T47D (cell line): ENCODE data around the gene BORCS6.

ENCODE experiments used
- DNase-seq, 2 experiments: peaks; one replicate each; pipeline versions ENCODE4 v3.0.0 to v3.0.0-alpha.2; 2011 to 2012; ENCODE audit warnings: low read depth in 1 of 2, low spot score in 1 of 2
- JUND ChIP-seq: IDR thresholded peaks from 2 replicates; pipeline ENCODE4 v1.6.1; 2012; ENCODE audit warnings: low read depth
- in situ Hi-C: cut with HindIII; loops from 2 replicates; pipeline ENCODE4 v1.10.0; 2016; ENCODE audit warnings: low sequenced_read_pairs, low pct_unique_long_range_greater_than_20kb

Gene BORCS6

DNA sequence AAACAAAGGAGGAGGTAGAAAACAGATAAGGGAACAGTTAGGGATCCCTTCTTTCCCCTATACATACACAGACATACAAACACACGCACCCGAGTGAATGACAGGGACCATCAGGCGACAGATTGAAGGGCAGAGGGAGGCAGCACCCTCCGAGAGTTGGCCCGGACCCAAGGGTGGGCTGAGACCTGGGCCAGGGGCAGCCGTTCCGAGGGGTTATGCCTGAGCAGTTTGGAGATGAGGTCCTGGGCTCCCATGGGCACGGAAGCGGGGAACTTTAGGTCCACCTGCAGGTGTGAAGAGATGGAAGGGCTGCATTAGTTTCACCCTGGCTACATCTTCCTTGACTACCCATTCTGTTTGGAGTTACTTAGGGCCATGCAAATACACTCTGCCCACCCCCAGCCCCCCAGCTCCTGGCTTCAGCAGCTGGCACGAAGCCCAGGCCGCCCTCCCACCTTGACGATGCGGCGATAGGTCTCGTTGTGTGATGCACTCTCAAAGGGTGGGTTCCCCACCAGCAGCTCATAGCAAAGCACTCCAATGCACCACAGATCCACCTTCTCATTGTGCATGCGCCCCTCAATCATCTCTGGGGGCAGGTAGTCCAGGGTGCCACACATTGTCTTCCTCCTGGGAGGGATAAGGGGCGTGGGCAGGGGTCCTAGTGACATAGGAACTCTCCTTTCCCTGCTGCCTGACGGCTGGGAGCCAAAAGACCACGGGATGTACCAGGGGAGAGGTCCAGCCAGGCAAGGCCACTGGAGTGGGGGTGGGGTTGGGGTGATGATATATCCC is 15.0 kb upstream of the BORCS6 start:
- no peak for TF ChIP-seq JUND
- in situ Hi-C loops, result no loop called here
- DNase-seq, result no peak

DNA sequence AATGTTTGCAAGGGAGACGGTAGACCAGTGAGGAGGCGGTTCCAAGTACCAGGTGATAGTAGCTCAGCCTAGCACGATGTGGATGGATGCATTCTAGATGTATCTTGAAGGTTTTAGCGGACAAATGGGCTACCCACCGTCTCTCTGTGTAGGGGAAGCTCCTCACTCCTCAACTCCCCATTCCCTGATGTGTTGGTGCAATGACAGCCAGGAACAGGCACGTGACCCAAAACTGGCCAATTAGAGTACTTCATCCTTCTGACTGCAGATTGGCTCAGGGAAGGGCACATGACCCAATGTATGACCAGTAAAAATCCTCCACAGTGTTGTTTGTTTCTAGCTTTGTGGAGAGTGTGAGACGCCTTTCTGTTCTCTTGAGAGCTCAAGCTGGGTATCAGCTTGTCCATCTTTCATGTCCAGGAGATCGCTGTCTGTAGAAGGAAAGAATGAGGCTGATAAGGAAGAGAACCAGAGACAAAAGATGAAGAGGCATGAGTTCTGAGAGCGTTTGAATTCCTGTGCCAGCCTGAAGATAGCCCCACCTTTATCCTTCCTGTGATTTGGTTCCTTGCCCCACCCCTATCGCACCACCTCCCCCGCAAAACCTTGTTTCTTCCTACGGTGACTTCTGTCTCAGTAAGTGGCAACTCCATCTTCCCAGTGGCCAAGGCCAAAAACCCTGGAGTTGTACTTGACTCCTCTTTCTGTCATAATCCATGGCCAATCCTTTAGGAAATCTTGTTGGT is 2.3 kb upstream of the BORCS6 start:
- no peak for TF ChIP-seq JUND
- DNase-seq, result peak; percentile 55 to 94
- in situ Hi-C loops, result no loop called here

DNA sequence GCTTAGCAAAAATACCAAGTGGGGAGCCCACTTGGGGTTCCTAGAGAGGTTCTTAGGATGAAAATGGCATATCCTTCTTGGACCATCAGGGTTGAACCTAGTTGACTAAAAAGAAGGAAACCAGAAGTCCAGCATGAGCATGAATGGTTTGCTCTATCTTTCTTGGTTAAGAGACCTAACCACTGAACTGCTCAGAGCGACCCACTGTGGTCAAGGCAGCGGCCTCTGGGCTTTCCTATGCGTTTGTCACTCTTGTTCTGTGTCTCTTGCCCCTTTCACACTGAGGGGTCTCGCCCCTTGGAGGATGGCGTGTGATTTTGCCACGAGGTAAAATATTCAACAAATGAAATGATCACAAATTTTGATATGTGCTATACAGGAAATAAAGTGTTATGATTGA is 526 bp upstream of the BORCS6 start:
- DNase-seq, result no peak
- in situ Hi-C loops, result no loop called here
- TF ChIP-seq JUND, result 0 out of 2 replicates have a peak, but pooled peaks have one; percentile 28

DNA sequence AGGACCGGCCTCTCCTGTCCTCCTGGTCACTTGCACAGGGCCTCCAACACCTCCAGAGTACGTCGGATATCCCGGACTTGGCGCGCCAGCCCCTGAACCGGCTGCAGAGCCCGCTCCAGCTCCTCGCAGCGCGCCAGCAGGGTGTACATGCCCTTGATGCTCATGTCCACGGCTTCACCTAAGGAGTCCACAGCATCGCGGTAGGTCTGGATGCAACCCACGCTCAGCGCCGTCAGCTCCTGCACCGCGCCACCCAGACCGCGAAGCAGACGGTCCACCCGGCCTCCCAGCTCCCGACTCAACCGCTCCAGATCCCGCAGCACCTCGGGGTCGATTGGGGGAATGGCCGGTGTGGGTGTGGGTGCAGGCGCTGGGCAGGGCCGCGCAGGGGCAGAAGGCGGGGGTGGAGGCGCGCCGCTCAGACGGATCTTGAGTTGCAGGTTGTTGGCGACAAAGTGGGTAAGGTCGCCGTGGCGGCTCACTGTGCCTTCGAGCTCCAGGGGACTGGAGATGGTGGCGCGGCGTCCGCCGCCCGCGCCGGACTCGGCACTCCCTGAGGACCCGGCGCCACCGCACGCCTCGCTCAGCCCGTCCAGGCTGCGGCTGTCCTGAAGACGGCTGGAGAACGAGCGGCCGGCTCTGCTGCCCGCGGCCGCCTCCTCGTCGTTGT is 804 bp downstream of the BORCS6 start:
- in situ Hi-C loops, result no loop called here
- DNase-seq, result peak in 1 of 2 experiments; percentile 27
- TF ChIP-seq JUND, result no peak

DNA sequence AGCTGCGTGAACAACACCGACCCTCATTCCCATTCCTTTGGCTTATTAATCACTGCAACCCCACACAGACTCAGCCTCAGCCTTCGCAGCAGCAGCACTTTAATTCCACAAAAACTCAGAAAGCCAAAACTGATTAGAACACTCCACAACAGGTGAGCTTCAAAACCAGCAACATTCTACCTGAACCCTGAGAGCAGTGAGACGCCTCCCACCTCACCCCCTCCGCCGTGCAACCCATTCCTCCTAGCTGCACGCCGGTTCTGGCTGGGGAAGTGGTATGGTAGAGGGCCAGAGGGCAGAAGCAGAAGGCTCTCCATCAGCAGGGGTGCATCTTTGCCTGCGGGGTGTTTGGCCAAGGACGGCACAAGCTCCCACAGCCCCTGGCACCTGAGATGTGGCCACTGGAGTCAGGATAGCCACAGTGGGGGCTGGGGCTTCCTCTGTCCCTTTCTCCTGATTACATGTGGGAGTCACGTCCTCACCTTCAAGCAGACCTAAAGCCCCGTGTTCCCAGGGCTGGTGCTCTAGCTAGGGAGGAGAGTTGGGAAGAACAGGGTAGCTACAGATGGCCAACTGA is 1.6 kb downstream of the BORCS6 start:
- DNase-seq, result no peak
- in situ Hi-C loops, result no loop called here

DNA sequence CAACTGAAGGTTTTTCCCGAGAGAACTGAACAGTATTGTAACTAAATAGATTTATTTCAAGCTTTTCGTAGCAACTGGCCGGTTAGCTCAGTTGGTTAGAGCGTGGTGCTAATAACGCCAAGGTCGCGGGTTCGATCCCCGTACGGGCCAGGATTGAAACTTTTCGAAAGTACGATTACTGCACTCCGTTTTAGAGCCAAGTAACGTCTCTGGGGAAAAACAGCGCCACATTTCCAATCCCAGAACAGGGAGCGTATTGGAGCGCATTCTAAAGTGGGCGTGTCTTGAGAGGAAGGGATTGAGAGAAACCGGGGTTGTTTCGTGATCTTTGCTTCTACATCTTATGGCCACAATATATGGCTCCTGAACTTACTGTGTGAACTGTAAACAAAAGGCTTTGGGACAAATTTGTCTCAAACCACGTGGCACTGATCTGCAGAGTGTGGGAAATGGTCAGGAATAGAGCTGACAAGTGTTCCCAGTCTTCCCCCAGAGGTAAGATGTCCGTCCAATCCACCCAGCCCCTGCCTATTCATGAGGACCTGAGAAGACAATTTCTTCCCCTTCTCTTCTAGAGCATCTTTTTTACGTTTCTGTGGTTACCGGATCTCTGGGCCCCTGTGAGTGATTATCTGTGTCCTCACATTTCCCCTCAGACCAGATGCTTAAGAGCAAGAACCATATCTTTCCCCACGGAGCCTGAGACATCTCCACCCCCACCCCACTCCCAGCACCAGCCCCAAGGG is 2.3 kb downstream of the BORCS6 start:
- in situ Hi-C loops, result no loop called here
- no peak for TF ChIP-seq JUND
- DNase-seq, result peak; percentile 56 to 98

More for the DNA sequence above, 1.6 kb downstream of the BORCS6 start:
- TF ChIP-seq JUND, result no peak

DNA sequence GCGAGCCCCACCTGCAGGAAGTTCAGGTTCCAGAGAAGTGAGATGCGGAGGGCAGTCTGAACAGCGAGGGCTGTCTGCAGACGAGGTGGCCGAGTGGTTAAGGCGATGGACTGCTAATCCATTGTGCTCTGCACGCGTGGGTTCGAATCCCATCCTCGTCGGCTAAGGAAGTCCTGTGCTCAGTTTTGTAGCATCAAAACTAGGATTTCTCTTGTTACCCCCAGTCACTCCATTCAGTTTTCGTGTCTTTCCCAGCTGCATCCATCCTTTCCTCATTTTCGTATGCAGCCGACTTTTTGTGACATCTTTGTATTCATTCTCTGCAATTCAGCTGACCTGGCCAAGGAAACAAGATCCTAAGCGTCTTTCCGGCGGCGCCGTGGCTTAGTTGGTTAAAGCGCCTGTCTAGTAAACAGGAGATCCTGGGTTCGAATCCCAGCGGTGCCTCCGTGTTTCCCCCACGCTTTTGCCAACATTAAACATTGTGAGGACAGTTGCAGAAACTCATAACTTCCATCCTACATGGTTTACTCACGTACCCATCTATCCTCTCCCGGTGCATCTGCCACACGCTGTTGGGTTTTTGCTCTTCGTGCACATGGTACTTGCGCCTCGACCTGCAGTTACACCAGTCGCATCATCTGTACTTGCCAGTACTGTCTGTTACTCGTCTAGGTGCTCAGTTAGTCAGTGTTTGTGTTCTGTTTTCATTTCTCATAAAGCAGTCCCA is 3.0 kb downstream of the BORCS6 start:
- in situ Hi-C loops, result no loop called here
- peak in 1 of 2 experiments; percentile 94 for DNase-seq
- no peak for TF ChIP-seq JUND

DNA sequence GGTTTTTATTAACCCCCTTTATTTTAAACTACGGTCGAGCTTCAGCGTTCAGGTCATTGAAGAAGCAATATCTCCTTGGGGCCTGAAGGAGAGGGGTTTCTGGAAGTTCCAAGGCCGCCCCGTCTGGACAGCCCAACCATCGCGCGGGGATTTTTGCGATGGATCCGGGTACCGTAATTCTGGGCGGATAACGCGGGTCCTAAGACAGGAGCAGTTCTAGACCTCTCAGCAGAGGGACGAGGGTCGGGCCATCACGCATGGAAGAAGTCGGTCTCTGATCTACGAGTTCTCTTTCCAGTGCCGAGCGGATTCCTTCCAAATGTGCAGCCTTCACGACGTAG is 3.6 kb downstream of the BORCS6 start:
- no peak for DNase-seq
- in situ Hi-C loops, result no loop called here
- TF ChIP-seq JUND, result no peak

DNA sequence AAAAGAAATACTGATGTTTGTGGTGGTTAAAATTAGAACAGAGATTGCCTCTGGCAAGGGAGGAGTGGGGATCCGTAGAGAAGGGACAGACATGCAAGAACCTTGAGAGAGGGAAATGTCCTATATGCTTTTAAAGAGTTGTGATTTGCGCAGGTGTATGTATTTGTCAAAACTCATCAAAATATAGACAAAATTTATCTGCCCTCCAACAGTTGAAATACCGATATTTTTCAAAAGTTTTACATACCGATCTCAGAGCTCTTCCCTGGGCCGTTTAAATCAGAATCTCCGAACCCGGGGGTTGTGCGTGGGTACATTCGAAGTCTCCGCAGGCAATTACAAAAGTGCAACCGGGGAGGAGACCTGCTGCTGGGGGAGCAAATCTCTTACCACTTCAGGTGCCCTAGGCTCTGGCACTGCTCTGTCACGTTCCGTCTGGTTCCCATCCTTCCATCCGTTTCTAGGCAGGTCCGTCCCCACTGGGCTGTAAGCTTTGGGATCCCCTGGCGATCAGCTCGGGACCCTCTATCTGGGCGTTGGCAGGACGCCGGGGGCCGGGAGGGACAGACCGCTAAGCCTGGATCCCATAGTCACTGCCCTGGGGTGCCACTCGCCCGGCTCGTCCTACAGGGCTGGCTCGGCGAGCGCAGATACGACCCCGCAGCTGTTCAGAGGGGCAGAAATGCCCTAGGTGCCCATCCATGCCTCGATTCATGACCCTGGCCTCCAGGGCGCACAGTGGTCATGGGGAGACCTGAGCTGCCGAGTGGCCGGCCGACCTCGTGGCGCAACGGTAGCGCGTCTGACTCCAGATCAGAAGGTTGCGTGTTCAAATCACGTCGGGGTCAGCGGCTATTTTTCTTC is 4.2 kb downstream of the BORCS6 start:
- no peak for TF ChIP-seq JUND
- DNase-seq, result peak in 1 of 2 experiments; percentile 65
- in situ Hi-C loops, result no loop called here

DNA sequence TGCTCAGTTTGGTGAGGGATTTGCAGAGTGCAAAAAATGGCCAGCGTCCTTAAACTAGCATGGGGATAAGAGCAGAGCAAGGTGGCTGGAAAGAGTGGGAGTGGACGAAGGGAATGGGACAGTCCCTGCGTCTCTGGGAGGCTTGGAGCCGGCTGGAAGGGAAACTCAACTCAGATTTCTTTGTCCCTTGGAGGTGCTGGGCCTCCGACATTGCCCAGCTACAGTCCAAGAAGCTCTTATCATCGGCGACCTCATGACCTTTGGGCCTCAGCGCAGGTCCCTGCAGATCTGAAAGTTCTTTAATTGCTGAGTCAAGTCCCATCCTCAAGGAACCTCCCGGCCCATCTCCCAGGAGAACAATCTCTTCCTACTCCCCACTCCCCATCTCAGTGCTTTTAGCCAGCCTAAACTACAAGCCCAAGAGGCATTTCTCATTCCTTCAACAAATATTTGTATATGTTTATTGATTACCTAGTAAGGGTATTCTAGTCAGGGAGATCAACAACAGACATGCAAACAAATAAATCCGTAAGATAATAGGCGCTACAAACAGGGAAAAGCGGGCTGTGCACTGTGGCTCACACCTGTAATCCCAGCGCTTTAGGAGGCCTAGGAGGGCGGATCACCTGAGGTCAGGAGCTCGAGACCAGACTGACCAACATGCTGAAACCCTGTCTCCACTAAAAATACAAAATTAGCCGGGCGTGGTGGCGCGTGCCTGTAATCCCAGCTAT is 12.8 kb downstream of the BORCS6 start:
- DNase-seq, result no peak
- in situ Hi-C loops, result no loop called here
- TF ChIP-seq JUND, result no peak
